ENCODE measurements around the gene MRPL16.
"Not testable (repeated sequence)": the region's sequence is repeated elsewhere in the genome, so short reads cannot be mapped to it uniquely, and the experiment has no call there.

- not testable (repeated sequence) for TF ChIP-seq POLR2A, CTCF (IDR thresholded peaks at IDR 0.05)
Observed at GRCh38 chr11:59816434-59816833, 5.9 kb upstream of the MRPL16 start.
